Stimulated activated CD8-positive, alpha-beta memory T cell treated with anti-CD3 and anti-CD28 coated beads, Interleukin-12 subunit alpha, Interleukin-12 subunit beta, amount 100 ng/mL, for 24 hours (primary cell): ENCODE data around the gene ASB16.

Source experiments
- DNase-seq: peaks from one replicate; pipeline ENCODE4 v3.0.0-alpha.2; 2020; ENCODE audit errors: extremely low read depth

Gene ASB16

DNA sequence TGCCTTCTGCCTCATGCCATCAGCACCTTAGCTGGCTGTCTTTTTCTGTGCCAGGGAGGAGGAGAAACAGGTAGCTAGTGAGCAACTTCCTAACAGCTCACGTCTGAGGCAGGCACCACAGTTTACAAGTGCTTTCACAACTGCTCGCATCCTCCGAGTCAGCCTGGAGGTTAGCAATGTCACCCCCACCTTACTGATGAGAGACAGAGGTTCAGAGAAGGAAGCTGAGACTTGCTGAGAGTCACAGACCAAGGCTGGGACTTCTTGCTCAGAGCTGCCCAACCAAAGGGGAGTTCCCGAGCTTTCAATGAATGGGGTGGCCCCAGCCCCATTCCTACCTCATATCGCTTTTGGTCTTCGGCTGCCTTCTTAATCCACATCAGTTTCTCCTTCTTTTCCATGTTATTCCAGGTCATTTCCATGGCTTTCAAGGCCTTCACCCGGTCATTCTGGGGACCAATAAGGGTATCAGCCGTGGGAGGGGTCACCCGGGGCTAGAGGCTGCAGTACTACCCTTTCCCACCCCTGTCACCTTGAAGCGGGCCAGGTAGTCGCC is 39.4 kb downstream of the ASB16 start:
- DNase-seq = no peak

DNA sequence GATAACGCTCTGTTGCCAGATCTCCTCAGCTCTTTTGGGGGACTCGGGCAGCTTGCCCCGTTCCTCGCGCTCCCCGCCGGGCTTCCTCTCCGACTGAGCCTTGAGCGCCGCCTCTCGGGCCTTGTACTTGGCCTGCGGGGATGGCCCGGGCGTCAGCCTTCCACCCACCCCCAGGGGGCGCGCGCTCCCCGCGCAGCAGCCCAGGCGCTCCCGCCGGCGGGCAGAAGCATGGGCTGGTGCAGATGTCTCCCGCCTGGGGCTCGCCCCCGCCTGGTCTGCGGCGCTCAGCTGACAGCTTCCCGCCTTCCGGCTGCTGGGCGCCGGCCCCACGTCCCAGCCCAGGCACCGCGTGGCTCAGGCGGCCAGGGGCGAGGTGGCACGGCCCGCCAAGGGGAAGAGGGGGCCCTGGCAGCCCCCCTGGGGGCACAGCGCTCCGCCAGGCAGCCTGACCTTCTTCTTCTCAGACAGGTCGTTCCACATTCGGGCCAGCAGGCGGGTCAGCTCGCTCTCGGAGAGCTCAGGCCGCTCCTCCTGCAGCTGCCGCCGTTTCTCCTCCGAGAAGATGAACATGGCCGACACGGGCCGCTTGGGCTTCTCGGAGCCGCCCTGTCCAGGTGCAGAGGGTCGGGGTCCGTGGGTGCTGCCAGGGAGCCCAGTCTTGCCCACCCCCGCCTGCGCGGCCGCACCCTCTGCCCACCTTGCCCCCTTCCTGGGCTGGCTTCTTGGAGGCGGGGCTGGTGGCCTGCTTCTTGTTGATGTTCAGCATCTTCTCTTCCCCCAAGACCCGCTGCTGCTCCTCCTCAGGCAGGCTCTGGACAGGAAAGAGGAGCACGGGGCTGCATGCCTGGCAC is 40.1 kb downstream of the ASB16 start:
- peak; percentile 68 for DNase-seq

DNA sequence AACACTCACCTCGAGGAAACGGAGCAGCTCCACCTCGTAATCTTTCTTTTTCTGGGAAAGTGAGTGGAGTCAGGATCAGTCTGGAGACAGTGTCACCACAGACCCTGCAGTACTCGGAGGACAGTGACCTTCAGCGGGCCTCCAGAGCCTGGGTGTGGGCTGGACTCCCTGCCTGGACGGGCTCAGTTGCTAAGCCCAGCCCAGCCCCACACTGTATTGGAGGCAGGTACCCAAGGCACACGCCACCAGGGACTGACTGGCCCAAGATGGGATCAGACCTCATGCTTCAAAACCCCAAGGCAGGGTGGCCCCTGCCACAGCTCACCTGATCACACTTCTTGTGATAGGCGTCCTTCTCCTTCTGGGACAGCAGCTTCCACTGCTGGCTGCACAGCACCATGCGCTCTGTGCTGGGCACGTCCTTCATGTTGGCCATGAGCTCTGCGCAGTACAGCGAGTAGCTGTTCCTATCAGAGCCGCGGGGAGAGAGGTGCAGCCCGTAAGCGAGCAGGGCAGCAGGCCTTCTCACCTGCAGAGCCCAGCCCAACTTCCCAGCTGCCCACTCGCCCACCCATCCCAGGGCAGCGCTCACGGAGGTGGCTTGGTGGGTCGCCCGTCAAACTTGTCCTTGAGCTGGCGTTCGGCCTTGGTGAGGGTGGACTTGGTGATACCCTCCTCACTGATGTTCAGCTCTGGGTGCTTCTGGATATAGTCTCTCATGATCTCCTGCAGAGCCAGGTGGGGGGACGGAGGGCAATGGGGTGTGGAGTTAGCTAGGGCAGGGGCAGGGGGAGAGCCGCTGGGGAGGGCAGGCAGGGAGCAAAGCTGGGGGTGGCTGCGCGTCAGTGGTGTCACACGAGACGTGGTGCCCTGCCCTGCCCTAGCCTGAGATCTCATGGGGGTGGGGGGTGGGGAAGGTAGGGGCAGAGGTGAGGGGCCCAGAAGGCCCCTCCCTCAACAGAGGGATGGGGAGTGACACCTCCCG is 41.1 kb downstream of the ASB16 start:
- no peak for DNase-seq

- no peak for DNase-seq
Measured at GRCh38 chr17:44212507-44213402, 42.3 kb downstream of the ASB16 start.

DNA sequence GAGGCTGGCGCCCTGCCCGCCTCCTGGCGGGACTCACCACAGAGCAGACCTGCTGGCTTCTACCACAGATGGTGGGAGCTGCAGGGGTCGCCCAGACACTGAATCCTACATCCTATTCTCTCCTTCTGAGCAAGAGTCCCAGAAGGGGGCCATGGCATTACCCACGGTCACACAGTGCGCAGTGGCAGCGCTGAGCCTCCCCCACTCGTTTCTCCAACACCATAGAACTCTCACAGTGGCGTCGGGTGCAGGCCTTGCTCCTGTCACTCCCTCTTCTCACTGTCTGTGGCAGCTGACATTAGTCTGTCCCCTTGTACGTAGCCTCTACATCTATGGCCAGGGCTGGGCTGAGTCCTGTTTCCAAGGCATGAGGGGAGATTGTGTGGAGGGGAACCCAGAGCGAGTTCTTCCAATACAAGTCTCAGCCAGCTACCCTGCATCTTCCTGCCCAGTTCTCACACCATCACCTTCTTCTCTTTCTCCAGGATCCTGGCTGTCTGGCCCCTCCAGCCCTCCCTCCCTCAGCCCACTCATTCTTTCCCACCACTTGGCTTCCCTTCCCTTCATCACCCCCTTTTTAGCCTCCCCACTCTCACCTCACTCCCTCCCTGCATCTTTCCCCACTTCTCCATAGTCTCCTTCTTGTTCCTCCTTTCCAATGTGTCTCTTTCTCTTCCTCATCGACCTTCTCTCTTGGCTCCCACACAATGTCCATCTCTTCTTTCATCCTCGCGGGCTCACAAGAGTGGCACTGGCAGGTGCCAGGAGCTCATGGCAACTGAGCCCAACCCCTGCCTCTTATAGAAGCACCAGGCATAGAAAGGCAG is 43.1 kb downstream of the ASB16 start:
- DNase-seq = no peak

GRCh38 chr17:44214230-44214494 is 43.7 kb downstream of the ASB16 start:
- DNase-seq = no peak

GRCh38 chr17:44214896-44215295 is 44.4 kb downstream of the ASB16 start:
- no peak for DNase-seq

DNA sequence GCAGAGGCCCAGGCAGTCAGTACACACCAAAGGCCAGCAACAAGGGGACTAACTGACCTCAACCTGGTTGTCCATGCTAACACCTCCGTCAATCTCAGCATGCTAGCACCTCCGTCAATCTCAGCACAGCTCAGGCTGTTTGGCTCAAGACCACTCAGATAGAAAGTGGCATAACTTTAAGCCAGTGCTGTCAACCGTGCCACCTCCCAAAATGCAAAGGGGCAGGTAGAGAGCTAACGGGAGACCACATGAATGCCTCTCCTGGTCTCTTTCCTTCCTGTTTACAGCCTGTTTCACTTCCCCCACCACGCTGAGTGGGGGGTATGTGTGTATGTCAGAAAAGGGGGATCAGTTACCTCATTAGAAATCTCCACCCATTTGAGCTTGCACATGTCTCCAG is 45.7 kb downstream of the ASB16 start:
- DNase-seq = no peak

GRCh38 chr17:44216694-44217093 is 46.2 kb downstream of the ASB16 start:
- no peak for DNase-seq

DNA sequence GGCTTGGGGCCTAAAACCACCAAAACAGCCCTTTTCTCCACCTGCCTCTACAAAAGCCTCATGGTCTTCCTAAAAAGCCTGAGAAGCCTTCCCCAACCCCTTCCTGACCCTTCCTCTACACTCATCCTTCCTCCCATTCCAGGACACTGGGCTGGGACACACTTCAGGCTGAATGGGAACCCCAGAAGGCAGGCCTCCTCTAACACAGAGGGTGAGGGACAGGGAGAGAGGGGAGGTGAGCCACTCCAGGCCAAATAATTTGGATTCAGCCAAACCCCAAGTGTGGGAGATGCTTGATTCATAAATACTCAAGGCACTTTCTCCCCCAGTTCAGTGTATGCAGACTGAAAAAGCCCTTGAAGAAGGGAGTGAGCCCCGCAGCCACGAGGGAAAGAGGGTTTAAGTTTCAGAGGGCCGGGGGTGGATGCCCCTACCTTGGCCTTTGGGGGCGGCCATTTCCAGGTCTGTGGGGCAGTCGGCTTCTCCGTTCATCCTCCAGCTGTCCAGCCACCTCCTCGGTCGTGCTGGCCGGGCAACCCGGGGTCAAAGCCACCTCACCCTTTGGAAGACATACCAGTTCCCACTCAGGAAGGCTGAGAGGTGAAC is 47.3 kb downstream of the ASB16 start:
- DNase-seq = no peak

GRCh38 chr17:44218344-44219107 is 48.0 kb downstream of the ASB16 start:
- DNase-seq = no peak

GRCh38 chr17:44219108-44219615 is 48.7 kb downstream of the ASB16 start:
- no peak for DNase-seq

- no peak for DNase-seq
Measured at GRCh38 chr17:44219616-44220212, 49.2 kb downstream of the ASB16 start, which contains the start of gene UBTF. TSS of gene UBTF (minus strand) at chr17:44219675. CDS start at chr17:44218229, 1,446 bp downstream.

DNA sequence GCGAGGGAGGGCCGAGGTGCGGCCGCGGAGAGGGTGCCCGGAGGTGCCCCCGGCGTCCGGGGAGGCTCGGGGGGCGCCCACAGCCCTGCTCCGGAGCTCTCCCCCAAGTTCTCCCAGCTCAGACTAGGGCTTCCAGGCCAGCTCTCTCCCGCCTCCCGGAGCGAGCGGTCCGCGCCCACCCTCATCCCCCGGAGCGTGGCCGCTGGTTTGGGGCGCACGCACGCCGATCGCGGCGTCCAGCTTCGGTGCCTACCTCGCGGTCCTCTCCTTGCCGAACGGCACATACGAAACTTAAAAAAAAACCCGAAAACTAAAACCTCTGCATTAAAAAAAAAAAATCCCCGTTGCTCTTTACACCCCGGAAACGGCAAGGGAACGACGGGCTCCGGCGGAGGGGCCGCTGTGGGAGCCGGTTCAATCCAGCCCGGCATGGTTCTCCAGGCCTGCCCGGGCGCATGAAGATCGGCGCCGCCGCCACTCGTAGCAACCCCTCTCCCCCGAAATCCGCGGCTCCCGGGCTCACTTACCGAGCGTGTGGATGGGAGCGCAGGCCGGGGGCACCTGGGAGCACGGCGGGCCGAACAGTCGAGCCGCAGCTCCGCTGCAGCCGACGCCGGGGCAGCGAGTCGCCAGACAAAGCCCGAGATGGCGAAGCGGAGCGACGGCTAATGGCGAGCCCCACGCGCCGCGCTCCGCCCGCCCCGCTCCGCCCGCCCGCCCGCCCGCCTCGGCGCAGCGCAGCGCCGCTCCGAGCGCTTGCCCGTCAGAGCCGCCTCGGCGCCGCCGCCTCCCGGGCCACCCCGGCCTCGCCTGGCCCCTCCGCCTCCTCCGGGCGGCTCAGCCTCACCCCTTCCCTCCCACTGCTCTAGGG is 49.9 kb downstream of the ASB16 start:
- DNase-seq = no peak

DNA sequence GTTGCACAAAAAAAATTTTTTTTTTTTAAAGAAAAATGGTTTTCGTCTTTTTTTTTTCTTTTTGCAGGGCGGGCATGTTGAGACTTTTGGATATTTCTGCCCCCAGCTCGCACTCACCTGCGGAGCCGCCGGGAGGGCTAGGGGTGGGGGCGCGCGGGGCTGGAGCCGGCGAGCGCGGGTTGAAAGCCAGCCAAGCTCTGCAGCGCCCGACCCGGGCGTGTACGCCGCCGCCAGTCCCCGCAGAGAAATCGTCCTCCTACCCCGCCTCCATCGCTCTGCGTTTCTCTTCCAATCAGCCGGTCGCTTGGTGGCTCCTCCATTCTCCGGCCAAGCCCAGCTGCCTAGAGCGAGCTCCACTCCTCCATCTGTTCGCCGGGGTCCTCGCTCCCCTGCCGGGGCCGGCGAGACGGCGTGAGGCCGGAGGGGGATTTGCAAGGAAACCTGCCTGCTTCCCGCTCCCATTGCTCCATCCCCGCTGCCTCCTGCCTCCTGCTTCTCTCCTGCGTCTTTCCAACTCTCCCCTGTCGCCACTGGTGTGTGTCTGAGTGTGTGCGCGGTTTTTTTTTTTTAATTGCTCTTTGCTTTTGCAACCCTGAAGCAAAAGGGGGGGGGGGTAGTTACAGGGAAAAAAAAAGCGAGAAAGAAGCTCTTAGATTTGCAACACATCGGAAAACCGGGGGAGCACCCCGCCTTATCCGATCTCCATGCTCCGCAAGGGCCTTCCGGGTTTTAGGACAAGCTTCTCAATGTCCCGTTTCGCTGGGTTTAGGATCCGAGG is 50.8 kb downstream of the ASB16 start:
- no peak for DNase-seq

- no peak for DNase-seq
Measured at GRCh38 chr17:44221862-44222111, 51.3 kb downstream of the ASB16 start.
